Activated CD8-positive, alpha-beta memory T cell treated with anti-CD3 and anti-CD28 coated beads, Interleukin-2, amount 50 U/mL, for 1 hour (primary cell): Measurements from ENCODE around the gene ETV3L.

ENCODE experiments used
- DNase-seq: peaks from one replicate; pipeline ENCODE4 v3.0.0-alpha.2; 2020; ENCODE audit errors: extremely low read depth

ETV3L gene

GRCh38 chr1:157132111-157132510, 32.5 kb upstream of the ETV3L start:
- no peak for DNase-seq

DNA sequence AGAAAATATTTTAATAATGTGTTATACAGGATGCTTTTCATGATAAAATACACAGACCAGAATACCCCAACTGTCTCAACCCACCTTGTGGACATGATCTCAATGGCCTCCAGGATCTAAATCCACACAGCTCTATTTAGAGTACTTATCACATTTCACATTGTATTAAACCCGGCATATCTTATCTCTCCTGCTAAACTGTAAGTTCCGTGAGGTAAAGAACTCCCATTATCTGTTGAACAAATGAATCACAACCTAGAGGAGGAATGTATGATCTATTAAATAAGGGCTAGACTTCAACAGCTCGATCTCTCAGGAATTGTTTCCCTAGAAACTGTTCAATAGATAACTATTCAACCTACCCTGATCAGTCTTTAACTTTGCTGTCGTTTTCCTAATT, 31.7 kb upstream of the ETV3L start:
- no peak for DNase-seq

DNA sequence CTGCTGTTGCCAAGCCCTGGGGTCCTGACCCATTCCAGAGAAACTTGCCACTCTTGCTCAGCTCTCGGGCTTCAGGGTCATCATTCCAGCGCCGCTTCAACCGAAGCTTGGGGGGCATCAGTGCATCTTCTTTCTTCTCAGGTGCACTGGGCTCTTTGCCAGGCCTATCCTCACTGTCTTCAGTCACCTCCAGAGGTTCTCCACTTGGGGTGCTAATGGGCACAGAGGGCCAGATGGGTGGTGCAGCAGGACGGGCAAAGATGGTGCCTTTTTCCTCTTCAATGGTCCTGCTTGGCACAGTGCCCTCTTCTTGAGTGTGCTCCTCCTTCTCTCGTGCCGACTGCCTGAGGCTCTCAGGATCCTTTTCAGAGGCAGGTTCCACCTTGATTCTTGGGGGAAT, 25.2 kb upstream of the ETV3L start:
- DNase-seq: no peak

DNA sequence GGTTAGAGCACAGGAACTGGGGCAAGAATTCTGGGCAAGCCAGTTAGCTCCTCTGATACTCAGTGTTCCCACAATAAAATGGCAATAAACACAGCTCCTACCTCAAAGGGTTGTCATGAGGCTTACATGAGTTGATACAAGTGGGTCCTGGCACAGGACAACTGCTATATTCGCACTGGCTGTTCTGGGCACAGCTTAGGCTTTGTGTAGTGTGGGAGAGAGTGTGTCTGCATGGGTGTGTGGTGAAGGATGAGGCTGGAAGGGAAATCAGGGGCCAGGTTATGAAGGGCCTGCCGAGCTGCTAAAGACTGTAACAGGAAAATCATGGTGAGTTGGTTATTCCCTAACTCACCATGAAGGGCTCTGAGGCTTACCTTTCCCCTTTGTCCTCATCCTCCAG, 19.8 kb upstream of the ETV3L start:
- no peak for DNase-seq

DNA sequence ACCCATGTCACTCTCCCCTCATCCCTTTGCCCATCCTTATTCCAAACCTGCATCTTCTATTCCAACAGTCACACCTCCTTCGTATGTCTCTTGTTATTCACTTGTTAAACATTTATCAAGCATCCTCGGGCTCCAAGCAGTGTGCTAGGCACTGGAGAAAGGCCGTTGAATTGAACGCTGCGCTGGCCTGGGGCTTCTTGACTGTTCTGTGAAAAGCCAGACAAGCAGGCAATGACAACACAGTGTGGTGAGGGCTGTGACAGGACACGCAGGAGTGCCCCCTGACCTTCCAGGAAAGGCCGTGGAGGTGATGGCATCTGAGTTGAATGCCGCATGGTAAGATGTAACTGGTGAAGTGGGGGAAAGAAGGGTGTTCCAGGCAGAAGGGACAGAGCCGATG, 19.4 kb upstream of the ETV3L start:
- no peak for DNase-seq

DNA sequence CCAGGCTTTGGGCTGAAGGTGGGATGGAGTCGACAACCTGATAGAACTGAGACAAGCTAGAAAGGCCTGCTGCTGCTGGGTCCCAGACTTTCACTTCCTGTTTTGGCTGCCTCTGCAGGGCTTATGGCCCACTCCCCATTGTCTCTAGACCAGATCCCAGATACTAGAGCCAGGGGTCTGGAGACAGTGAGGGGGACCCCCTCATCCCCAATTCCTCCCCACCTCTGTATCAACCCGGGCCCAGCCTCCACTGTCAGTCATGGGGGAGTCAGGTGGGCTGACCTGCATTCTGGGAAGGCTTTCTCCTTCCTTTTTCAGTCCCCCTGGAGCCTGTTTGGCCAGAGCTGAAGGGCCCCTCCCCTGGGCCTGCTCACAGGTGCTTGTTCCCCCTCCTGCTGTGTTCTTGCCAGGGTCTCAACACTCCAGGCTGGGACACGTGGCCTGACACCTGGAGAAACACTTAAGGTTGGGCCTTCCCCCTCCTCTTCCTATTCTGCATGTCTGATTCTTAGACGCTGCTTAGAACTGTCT, 18.0 kb upstream of the ETV3L start:
- no peak for DNase-seq

DNA sequence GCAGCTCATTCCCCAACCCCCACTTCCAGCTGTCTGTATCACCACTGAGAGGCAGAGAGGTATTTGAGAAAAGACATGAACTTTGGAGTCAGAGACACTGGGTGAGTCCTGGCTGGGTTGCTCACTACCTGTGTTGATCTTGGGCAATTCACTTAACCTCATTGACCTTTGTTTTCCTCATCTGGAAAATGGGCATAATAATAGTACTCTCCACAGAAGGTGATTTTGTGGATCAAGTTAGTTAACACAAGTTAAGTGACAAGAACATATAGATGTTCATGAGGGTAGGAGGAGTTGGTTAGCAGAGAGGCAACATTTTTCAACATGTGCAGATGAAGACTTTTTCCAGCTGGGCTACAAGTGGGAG, 17.1 kb upstream of the ETV3L start:
- DNase-seq: no peak

GRCh38 chr1:157115851-157116736, 16.5 kb upstream of the ETV3L start:
- DNase-seq: no peak

- no peak for DNase-seq
These were observed 15.8 kb upstream of the ETV3L start for GRCh38 chr1:157115429-157115838.

- no peak for DNase-seq
These were observed 14.8 kb upstream of the ETV3L start for GRCh38 chr1:157114183-157115121.

- no peak for DNase-seq
These were observed 14.0 kb upstream of the ETV3L start for GRCh38 chr1:157113631-157114030.

- no peak for DNase-seq
These were observed 13.5 kb upstream of the ETV3L start for GRCh38 chr1:157113106-157113505.

DNA sequence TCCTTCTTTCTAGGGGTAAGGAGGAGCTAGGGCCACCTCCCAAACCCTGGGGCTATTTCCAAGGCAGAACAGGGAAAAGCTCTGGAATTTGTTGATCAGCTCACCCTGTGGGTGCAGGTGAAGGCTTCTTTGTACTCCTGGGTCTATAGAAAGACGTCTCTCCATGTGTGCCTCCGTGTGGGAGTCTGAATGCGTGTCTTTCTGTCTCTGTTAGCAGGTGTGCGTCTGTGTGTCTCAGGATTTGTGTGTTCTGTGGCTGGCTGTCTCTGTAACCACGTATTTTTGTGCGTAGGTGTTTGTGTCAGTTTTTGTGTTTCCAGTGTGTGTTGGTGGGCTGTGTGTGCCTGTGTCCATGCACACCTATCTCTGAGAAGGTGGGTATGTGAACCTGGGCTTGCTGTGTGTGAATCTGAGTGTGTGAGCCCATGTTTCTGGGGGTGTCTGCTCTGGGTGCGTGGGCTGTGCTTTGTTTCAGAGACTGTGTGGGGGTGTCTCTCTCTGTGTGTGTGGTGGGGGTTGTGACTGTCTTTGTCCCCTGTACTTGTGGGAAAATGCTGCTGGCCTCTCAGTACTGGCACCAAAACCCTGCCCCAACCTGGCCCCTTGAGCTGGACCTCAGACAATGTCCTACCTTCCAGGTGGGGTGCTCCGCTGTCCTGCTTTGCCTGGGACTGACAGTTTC, 12.7 kb upstream of the ETV3L start:
- no peak for DNase-seq

DNA sequence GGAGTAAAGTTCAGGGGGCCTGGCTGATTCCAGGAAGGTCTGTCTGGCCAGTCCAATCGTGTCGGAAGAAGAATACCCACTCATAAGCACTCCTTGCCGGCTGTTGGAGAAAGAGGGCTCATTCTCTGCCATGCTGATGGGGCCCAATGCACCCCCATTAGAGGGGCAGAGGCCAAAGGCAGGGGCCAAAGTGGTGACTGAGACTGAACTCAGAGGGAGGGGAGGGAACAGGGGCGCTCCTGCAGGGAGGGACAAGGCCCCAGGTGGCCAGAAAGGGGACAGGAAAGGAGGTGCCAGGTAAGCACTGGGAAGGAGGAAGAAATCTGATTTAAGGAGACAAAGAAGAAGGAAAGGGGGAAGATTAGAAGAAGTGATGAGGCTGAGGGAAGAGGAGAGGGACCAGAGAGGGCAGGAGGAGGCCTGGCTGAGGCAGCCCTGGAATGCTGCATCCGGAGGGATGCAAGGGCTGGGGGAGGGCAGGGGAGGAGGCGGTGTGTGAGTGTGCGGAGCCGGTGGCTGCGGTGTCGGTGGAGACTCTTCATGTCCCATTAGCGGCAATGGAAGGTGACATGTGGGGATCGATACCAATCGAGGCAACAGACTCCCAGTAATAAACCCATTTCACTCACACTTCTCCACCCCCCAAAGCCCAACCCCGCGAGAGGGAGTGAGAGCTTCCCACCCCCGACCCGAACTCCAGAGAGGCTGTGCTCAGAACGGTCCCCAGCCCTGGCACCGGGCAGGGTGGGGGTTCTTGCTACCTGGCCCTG, 12.0 kb upstream of the ETV3L start:
- DNase-seq: no peak

- no peak for DNase-seq
These were observed 11.1 kb upstream of the ETV3L start for GRCh38 chr1:157110686-157111085.

DNA sequence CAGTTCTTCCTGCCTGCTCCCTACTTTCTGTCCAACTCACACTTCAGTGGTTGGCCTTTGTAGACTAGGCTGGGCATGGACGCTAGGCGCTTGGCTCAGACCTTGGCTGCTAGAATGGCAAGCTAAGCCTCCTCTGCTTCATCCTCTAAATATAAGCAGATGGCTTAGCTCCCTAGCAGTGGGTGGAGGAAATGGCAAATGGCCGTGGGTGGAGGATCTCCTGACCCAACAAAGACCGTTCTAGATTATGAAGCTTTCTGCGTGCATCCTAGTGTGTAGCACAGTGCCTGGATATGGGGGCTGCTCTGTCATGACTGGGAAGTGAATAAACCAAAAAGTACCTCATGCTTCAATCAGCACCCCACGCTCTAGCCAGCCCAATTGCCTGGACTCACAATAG, 10.4 kb upstream of the ETV3L start:
- DNase-seq: no peak

DNA sequence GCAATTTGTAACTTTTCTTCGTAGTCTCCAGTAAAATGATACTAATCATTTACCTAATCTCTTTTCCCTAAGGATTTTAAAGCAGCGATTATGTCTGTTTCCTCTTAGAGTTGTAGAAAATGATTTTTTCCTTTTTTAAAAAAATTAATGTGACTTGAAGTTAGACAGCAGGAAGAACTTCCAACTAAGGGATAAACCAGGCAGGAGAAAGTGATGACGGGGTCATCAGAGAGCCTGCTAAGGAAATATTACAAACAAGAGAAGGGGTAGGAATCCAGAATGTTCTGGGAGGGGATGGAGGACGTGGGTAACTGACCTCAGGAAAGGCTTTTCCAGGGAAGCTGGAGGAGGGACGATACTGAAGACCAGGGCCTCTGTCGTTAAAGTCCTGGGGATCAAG, 8.8 kb upstream of the ETV3L start:
- DNase-seq: no peak

GRCh38 chr1:157107702-157108101, 8.1 kb upstream of the ETV3L start:
- no peak for DNase-seq

- DNase-seq: no peak
These were observed 7.2 kb upstream of the ETV3L start for GRCh38 chr1:157106813-157107189.

GRCh38 chr1:157105988-157106812, 6.6 kb upstream of the ETV3L start:
- no peak for DNase-seq
